GM19438 (cell line): Measurements from ENCODE around the gene KIF5B.
A peak's percentile ranks its signal among the peaks of the same experiment; 100 is the strongest.
"Not testable (repeated sequence)": the region's sequence is repeated elsewhere in the genome, so short reads cannot be mapped to it uniquely, and the experiment has no call there.

Experiments
- ATAC-seq: cut with Tn5 transposase; IDR thresholded peaks from one replicate; pipeline ENCODE4 v1.9.1; 2021; ENCODE audit warnings: low read depth; ENCODE audit not compliant: unreplicated experiment

Gene KIF5B

GRCh38 chr10:31969847-31970246 lies 86.4 kb downstream of the KIF5B start:
- ATAC-seq, result not testable (repeated sequence)

GRCh38 chr10:31963589-31963980 lies 92.6 kb downstream of the KIF5B start:
- ATAC-seq, result no peak

DNA sequence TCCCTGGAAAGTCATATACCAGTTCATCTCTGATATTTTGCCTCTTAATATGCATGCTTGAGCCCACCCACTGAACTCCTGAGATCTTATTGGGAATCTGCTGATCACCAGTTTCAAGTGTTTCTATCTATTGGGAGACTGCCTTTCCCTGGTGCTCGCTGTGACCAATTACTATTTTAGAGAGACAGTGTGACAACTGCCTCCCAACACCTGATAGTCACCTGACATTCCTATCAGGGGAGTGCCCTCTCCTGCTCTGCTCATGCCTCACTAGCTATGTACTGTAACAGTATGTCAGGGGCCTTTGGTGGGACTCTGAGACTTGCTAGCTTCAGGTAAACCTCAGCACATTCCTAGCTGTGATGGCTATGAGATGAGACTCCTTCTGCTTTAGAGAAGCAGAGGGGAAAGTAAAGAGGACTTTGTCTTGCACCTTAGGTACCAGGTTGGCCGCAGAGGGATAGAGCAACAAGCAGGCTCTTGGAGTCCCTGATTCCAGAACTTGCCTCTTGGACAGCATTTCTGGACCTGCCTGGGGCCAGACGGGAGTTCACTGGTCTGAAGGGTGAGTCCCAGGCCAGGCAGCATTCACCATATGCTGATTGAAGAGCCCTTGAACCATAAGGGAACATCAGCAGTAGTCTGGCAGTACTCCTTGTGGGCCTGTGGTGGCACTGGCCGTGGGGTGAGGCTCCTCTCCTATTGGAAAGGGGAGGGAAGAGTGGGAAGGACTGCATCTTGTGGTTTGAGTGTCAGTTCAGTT lies 93.2 kb downstream of the KIF5B start:
- no peak for ATAC-seq

DNA sequence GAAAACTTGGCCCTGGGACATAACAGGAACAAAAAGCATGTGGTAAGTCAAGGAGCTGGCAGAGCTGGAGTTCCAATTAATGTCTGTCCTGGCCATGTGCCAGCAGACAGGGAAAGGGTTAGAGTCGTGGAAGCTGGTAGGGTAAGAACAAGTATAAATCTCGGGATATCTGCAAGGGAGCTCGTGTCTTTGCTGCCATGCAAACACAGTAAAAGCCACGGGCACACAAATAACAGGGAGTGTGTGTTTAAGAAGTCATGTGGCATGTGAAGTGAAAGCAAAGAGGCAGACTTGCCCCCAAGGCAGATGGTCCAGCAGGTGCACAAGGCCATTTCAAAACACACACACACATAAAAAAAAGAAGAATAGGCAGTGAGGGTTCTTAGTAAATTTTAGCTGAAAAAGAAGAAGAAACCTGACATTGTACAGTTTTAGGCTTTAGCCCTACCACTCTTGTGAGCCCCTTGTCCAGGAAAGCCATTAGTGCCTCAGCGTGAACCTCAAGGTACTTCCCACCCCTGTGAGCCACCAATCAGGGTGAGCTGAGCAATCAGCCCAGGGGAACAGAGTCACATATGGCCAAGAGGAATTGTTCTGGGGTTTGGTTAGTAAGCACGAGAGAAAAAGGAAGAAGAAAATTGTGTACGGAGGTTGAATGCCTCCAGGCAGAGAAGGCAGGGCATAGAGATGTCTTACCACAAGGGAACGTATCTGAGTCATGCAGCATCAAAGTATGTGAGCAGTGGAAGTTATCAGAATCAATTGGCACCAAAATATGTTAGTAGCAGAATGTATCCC lies 94.7 kb downstream of the KIF5B start:
- peak; percentile 68 for ATAC-seq

- no peak for ATAC-seq
Observed at GRCh38 chr10:31959461-31960173, 96.6 kb downstream of the KIF5B start.
